Measurements from ENCODE around the gene SMOC2. TPM values are rescaled to one million over a fixed set of nuclear protein-coding genes. Genes with fewer than 3 reads are reported as not detected.

The SMOC2 gene
- total and polyA plus RNA-seq, 2 experiments from 2014 or later, result 1.9 to 3.2 TPM

DNA sequence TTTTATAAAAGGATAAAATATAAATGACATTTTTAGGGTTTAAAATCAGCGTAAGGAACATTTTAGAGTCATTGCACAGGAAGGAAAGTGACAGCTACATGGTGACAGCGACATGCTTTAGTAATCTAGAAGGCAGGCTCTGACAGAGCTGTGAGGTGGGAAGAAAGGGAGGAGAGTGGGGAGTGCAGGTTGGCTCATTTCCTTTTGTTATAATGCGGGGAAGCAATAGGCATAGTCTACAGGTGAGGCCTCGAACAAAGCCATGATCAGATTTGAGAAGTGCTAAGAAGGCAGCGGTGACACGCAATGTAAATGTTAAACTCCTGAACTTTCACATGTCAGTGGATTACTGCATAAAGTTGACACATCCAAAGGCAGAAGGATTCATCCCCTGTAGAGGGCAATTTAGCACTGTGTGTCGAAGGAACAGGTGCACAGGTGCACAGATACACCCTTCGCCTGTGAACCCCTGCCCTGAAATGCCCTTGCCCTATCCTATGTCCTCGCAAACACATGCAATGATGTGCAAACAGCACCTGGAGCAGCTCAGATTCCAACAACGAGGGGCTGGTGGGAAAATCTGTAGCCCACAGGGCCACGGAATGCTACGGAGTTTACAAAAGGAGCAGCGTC, 32.4 kb upstream of the SMOC2 start:
- TF ChIP-seq, protein P1, sequence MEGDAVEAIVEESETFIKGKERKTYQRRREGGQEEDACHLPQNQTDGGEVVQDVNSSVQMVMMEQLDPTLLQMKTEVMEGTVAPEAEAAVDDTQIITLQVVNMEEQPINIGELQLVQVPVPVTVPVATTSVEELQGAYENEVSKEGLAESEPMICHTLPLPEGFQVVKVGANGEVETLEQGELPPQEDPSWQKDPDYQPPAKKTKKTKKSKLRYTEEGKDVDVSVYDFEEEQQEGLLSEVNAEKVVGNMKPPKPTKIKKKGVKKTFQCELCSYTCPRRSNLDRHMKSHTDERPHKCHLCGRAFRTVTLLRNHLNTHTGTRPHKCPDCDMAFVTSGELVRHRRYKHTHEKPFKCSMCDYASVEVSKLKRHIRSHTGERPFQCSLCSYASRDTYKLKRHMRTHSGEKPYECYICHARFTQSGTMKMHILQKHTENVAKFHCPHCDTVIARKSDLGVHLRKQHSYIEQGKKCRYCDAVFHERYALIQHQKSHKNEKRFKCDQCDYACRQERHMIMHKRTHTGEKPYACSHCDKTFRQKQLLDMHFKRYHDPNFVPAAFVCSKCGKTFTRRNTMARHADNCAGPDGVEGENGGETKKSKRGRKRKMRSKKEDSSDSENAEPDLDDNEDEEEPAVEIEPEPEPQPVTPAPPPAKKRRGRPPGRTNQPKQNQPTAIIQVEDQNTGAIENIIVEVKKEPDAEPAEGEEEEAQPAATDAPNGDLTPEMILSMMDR (IDR thresholded peaks at IDR 0.05; ENCODE audit: low read depth, low read length), result no peak
- H3K4me1 ChIP-seq (ENCODE audit: low read depth), result no peaks in the 10 kb centered on the region
- no peaks in the 10 kb centered on the region for H3K27me3 ChIP-seq
- H3K4me3 ChIP-seq, result no peak overlapping the region
- no peaks in the 10 kb centered on the region for H3K9me3 ChIP-seq (ENCODE audit: low read depth)
- no peak overlapping the region for H3K27ac ChIP-seq
- DNase-seq (ENCODE audit: low read depth in 1 of 2, low spot score in 1 of 2), result no peak
- no peaks in the 10 kb centered on the region for H3K36me3 ChIP-seq

DNA sequence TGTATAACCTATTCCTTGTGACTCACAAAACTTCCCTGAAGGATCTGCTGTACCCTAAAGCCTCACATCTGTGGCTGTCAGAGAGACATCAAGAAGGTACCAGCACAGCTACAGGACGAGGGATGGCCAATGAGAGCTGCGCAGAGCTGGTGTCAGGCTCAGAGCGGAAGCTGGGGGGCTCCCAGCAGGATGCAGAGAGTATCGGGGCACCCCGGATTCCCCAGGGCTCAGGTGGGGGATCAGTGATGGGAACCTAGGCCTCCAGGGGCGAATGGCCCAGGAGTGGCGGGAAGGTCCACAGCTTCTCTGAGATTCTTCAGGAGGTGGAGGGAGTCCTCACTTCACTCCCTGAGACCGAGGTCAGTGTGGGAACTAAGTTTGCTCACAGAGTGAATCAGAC, 30.9 kb upstream of the SMOC2 start:
- H3K27me3 ChIP-seq, result no peaks in the 10 kb centered on the region
- H3K36me3 ChIP-seq, result no peaks in the 10 kb centered on the region
- H3K27ac ChIP-seq, result no peak overlapping the region

DNA sequence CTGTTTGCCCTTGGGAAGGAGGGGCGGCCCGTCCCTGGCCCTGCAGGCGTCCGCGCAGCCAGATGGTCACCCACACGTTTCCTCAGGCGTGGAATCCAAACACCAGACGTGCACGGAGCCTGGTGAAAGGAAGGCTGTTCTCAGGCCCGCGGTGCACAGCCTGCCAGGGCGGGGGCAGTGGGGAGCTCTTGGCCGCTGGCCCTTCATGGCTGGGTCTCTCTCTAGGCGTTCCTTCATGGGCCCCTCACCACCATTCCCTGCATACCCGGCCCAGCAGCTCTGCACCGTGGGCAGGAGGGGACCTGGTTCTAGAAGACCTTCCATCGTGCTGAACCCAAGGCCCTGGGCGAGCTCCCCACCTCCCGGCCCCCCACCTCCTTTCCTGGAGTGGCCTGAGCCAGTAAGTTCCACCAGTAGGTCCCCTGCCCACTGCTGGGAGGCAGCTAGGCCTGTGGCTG, 30.4 kb upstream of the SMOC2 start:
- Histone ChIP-seq H3K27ac (no peak overlapping the region), H3K9me3 (ENCODE audit: low read depth) (no peaks in the 10 kb centered on the region), H3K36me3 (no peaks in the 10 kb centered on the region), H3K4me1 (ENCODE audit: low read depth) (no peaks in the 10 kb centered on the region), H3K27me3 (no peaks in the 10 kb centered on the region), H3K4me3 (no peak overlapping the region)
- TF ChIP-seq, protein P1 (IDR thresholded peaks at IDR 0.05; ENCODE audit: low read depth, low read length), result no peak
- no peak for DNase-seq (ENCODE audit: low read depth in 1 of 2, low spot score in 1 of 2)

More for the DNA sequence above, 30.9 kb upstream of the SMOC2 start:
- Histone ChIP-seq H3K4me3 (no peak overlapping the region), H3K9me3 (ENCODE audit: low read depth) (no peaks in the 10 kb centered on the region), H3K4me1 (ENCODE audit: low read depth) (no peaks in the 10 kb centered on the region)
- DNase-seq (ENCODE audit: low read depth in 1 of 2, low spot score in 1 of 2), result no peak
- TF ChIP-seq, protein P1 (IDR thresholded peaks at IDR 0.05; ENCODE audit: low read depth, low read length), result no peak

DNA sequence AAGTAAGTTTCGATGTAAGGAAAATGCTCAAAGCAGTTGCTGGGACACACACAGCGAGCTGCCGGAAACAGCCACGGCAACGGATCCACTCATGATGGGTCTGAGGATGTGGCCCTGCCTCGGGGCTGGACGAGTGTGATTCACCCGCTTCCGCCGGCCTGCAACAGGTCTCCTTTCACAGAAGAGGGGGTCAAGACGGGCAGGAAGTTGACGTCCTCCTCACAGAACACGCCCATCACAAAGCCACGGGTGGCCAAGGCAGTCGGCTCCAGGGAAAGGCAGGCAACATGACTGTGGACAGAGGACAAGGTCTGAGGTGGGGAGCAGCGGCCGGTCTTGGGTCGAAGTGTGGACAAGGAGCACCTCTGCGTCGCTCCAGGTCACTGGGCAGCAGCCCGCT, 29.9 kb upstream of the SMOC2 start:
- no peak for DNase-seq (ENCODE audit: low read depth in 1 of 2, low spot score in 1 of 2)
- Histone ChIP-seq H3K27ac (no peak overlapping the region), H3K36me3 (no peaks in the 10 kb centered on the region), H3K4me1 (ENCODE audit: low read depth) (no peaks in the 10 kb centered on the region), H3K27me3 (no peaks in the 10 kb centered on the region), H3K9me3 (ENCODE audit: low read depth) (no peaks in the 10 kb centered on the region), H3K4me3 (no peak overlapping the region)
- TF ChIP-seq, protein P1 (IDR thresholded peaks at IDR 0.05; ENCODE audit: low read depth, low read length), result no peak

DNA sequence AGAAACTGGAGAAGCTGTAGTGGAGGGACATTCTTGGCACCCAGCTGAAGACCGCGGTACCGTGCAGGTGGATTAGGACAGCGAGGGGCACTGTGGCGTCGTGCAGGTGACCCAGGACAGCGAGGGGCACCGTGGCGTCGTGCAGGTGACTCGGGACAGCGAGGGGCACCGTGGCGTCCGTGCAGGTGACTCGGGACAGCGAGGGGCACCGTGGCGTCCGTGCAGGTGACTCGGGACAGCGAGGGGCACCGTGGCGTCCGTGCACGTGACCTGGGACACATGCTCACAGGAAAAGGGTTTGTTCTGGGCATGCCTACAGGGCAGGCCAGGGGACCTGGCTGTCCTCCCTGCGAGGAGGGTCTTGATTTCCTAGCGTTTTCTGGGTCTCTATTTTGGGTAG, 29.2 kb upstream of the SMOC2 start:
- Histone ChIP-seq H3K27me3 (no peaks in the 10 kb centered on the region), H3K4me1 (ENCODE audit: low read depth) (no peaks in the 10 kb centered on the region), H3K36me3 (no peaks in the 10 kb centered on the region), H3K4me3 (no peak overlapping the region), H3K27ac (no peak overlapping the region), H3K9me3 (ENCODE audit: low read depth) (no peaks in the 10 kb centered on the region)
- TF ChIP-seq, protein P1 (IDR thresholded peaks at IDR 0.05; ENCODE audit: low read depth, low read length), result no peak
- no peak for DNase-seq (ENCODE audit: low read depth in 1 of 2, low spot score in 1 of 2)

Measured in cardiac muscle cell (in vitro differentiated cells and primary cell).